ENCODE measurements around the gene SLC8B1. TPM values are rescaled to one million over a fixed set of nuclear protein-coding genes. Genes with fewer than 3 reads are reported as not detected.

SLC8B1 gene
- total and polyA plus RNA-seq, 9 of the 15 experiments (the other 6 are each of a cell fraction or from before 2014, with no cell fraction given): 0.86 to 34.1 (median 18.5) TPM

DNA sequence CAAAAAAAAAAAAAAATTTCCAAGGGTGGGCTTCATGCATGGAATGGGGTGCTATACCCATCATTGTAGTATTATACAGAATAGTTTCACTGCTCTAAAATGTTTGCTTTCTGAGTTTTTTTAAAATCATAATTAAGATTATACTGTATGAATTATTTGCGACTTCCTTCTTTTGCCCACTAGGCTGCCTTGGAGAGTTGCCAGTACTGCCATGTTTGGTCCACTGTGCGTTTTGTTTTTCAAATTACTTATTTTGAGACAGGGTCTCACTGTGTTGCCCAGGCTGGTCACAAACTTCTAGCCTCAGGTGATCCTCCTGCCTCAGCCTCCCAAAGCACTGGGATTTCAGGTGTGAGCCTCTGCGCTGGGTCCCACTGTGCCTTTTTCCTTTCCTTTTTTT is 43.4 kb upstream of the SLC8B1 start (continued):
- TF ChIP-seq, protein P1, sequence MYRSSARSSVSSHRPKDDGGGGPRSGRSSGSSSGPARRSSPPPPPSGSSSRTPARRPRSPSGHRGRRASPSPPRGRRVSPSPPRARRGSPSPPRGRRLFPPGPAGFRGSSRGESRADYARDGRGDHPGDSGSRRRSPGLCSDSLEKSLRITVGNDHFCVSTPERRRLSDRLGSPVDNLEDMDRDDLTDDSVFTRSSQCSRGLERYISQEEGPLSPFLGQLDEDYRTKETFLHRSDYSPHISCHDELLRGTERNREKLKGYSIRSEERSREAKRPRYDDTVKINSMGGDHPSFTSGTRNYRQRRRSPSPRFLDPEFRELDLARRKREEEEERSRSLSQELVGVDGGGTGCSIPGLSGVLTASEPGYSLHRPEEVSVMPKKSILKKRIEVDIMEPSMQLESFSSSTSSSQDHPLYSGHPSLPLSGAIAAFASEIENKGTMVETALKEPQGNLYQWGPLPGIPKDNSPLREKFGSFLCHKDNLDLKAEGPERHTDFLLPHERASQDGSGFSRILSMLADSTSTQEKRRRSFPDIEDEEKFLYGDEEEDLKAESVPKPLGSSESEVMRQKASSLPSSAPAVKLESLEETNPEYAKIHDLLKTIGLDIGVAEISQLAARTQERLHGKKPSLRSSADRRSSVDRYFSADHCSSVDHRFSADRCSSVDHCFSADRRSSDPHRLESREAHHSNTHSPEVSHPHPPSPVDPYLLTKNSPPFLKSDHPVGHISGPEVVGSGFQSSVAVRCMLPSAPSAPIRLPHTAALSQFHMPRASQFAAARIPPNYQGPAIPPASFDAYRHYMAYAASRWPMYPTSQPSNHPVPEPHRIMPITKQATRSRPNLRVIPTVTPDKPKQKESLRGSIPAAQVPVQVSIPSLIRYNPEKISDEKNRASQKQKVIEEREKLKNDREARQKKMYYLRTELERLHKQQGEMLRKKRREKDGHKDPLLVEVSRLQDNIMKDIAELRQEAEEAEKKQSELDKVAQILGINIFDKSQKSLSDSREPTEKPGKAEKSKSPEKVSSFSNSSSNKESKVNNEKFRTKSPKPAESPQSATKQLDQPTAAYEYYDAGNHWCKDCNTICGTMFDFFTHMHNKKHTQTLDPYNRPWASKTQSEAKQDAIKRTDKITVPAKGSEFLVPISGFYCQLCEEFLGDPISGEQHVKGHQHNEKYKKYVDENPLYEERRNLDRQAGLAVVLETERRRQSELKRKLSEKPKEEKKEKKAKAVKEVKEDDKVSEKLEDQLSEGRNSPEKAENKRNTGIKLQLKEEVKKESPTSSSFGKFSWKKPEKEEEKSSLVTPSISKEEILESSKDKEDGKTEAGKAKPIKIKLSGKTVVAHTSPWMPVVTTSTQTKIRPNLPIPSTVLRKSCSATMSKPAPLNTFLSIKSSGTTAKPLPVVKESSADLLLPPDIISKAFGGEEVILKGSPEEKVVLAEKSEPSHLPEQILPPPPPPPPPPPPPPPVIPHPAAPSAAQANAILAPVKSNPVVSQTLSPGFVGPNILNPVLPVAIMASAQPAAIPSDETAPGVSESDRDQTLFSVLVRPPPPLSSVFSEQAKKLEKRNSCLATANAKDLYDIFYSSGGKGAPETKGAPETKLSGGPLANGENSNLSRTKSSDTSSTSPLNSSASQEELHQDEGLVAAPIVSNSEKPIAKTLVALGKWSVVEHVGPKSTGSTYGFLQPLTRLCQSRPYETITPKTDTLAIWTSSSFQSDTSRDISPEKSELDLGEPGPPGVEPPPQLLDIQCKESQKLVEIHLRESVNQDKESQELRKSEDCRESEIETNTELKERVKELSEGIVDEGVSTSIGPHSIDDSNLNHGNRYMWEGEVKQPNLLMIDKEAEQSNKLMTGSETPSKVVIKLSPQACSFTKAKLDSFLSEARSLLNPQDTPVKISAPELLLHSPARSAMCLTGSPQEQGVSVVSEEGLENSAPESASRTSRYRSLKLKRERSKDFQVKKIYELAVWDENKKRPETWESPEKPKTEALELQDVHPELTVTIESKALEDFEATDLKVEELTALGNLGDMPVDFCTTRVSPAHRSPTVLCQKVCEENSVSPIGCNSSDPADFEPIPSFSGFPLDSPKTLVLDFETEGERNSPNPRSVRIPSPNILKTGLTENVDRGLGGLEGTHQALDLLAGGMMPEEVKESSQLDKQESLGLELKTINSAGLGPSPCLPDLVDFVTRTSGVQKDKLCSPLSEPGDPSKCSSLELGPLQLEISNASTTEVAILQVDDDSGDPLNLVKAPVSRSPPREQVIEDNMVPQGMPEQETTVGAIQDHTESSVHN (IDR thresholded peaks at IDR 0.05; ENCODE audit: borderline replicate concordance in 1 of 2, low read depth in 1 of 2): no peak
- no peak for TF ChIP-seq MEF2A (IDR thresholded peaks at IDR 0.05; ENCODE audit: control insufficient read depth, low read depth, low read length)
- TF ChIP-seq, protein P2, sequence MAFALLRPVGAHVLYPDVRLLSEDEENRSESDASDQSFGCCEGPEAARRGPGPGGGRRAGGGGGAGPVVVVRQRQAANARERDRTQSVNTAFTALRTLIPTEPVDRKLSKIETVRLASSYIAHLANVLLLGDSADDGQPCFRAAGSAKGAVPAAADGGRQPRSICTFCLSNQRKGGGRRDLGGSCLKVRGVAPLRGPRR (CRISPR knock-in tag; IDR thresholded peaks at IDR 0.05): no peak

Measured in K562 (cell line).